PC-9 (cell line): Measurements from ENCODE around the gene PCDH9. TPM values are rescaled to one million over a fixed set of nuclear protein-coding genes. Genes with fewer than 3 reads are reported as not detected.

Source experiments
- BruUV-seq: library from RNA; stranded (reverse); fragments of 400-500 nt; replicated peaks from 2 replicates; lab custom pipeline; 2021; lab: Mats Ljungman, UMichigan
- CTCF ChIA-PET: fragments of 300-600 bp; sonication (Branson Sonifier 250); formaldehyde crosslinking; loops from one replicate; lab custom pipeline; 2022; ENCODE audit warnings: antibody characterized with exemption; lab: Charles Lee
- POLR2A ChIA-PET: fragments of 300-600 bp; sonication (Branson Sonifier 250); formaldehyde crosslinking; loops from one replicate; lab custom pipeline; 2022; ENCODE audit warnings: antibody characterized with exemption; ENCODE audit not compliant: unreplicated experiment; lab: Charles Lee
- DNase-seq, 2 experiments: peaks; one replicate each; pipeline versions ENCODE4 v3.0.0 to v3.0.0-alpha.2; 2015 to 2022; ENCODE audit warnings: mixed read lengths in 1 of 2
- H2AFZ ChIP-seq: fragments of 200-600 bp; sonication (generic); 2 replicates; pipeline ENCODE4 v1.8.1; 2017; ENCODE audit warnings: antibody characterized with exemption
- H3F3A ChIP-seq: fragments of 200-600 bp; sonication (generic); 2 replicates; pipeline ENCODE4 v1.8.1; 2017; ENCODE audit warnings: antibody characterized with exemption, mild to moderate bottlenecking, low read depth; ENCODE audit not compliant: insufficient read depth
- H3K27ac ChIP-seq: fragments of 200-600 bp; sonication (generic); 2 replicates; pipeline ENCODE4 v1.6.1; 2016; ENCODE audit warnings: mixed run types
- H3K27me3 ChIP-seq: fragments of 200-600 bp; sonication (generic); 2 replicates; pipeline ENCODE4 v1.6.1; 2016; ENCODE audit warnings: low read depth, mixed run types; ENCODE audit not compliant: insufficient read depth
- H3K36me3 ChIP-seq: fragments of 200-600 bp; sonication (generic); 2 replicates; pipeline ENCODE4 v1.6.1; 2016; ENCODE audit warnings: low read depth, mixed run types
- H3K4me1 ChIP-seq: fragments of 200-600 bp; sonication (generic); replicated peaks from 2 replicates; pipeline ENCODE4 v1.6.1; 2016; ENCODE audit warnings: mixed run types; ENCODE audit not compliant: insufficient read depth
- H3K4me2 ChIP-seq: fragments of 200-600 bp; sonication (generic); 2 replicates; pipeline ENCODE4 v1.6.1; 2017; ENCODE audit warnings: mixed run types
- H3K4me3 ChIP-seq: fragments of 200-600 bp; sonication (generic); 2 replicates; pipeline ENCODE4 v1.6.1; 2016; ENCODE audit warnings: mixed run types
- H3K79me2 ChIP-seq: fragments of 200-600 bp; sonication (generic); 2 replicates; pipeline ENCODE4 v1.6.1; 2017; ENCODE audit warnings: low read depth, mixed run types
- H3K9me2 ChIP-seq: fragments of 200-600 bp; sonication (generic); 2 replicates; pipeline ENCODE4 v1.8.1; 2017; ENCODE audit warnings: mild to moderate bottlenecking; ENCODE audit not compliant: insufficient read depth
- H3K9me3 ChIP-seq: fragments of 200-600 bp; sonication (generic); 2 replicates; pipeline ENCODE4 v1.8.1; 2016; ENCODE audit warnings: low read depth; ENCODE audit not compliant: insufficient read depth
- H4K20me1 ChIP-seq: fragments of 200-600 bp; sonication (generic); 2 replicates; pipeline ENCODE4 v1.8.1; 2017; ENCODE audit not compliant: insufficient read depth
- EZH2 ChIP-seq: fragments of 200-600 bp; sonication (generic); IDR thresholded peaks from 2 replicates; pipeline ENCODE4 v1.8.0; 2017; ENCODE audit warnings: antibody characterized with exemption, low read depth
- intact Hi-C: fragments of 100-400 bp; cut with micrococcal nuclease; formaldehyde crosslinking; loops from one replicate; pipeline ENCODE4 v1.10.0; 2022; ENCODE audit not compliant: unreplicated experiment
- total RNA-seq: library from RNA; stranded (reverse); gene quantifications from 2 replicates; pipeline ENCODE4 v1.2.3, GENCODE V29; 2021
- TF ChIP-seq, protein P1 (sequence below): fragments of 200-600 bp; sonication (generic); conservative IDR thresholded peaks from 2 replicates; pipeline ENCODE4 v1.6.1; 2017; ENCODE audit warnings: mixed run types, antibody characterized with exemption, mild to moderate bottlenecking, moderate library complexity

Gene PCDH9
- total RNA-seq, 1 experiment from 2014 or later = 0.37 TPM

DNA sequence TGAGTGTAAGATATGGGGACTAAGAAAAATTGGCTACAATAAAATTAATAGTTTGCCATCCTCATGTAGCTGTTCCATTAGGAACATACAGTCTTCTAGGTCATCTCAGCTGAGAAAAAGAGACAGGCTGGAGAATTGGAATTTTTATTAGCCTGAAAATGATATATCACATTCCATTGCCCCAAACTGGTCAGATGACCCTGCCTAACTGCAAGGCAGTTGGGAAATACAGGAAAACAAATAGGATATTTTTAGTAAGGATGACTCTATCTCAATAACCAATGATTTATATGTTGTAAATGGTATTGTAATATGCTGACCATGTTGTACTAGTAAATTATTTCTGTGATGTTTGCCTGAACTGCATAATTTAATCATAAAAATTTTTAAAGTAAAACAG is 673.8 kb downstream of the PCDH9 start:
- POLR2A ChIA-PET = no interaction called here
- CTCF ChIA-PET = no interaction called here

DNA sequence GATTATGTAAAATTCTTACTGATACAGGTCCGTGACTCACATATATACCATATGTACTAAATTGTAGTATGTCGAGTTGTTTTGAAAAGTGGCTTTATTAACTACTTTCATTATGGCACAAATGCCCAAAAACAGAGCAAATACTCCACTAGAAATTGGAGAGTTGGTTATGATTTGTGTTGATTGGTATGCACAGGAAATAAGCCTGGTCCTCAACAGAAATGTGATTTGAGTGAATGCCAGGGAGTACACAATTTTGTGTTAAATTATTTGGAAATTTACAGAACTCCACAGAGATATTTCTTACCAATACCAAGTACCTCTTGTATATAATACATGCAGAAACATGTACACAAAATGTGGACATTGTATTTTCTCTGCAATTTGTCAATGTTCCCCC is 676.7 kb downstream of the PCDH9 start:
- TF ChIP-seq EZH2 = no peak
- TF ChIP-seq, protein P1, sequence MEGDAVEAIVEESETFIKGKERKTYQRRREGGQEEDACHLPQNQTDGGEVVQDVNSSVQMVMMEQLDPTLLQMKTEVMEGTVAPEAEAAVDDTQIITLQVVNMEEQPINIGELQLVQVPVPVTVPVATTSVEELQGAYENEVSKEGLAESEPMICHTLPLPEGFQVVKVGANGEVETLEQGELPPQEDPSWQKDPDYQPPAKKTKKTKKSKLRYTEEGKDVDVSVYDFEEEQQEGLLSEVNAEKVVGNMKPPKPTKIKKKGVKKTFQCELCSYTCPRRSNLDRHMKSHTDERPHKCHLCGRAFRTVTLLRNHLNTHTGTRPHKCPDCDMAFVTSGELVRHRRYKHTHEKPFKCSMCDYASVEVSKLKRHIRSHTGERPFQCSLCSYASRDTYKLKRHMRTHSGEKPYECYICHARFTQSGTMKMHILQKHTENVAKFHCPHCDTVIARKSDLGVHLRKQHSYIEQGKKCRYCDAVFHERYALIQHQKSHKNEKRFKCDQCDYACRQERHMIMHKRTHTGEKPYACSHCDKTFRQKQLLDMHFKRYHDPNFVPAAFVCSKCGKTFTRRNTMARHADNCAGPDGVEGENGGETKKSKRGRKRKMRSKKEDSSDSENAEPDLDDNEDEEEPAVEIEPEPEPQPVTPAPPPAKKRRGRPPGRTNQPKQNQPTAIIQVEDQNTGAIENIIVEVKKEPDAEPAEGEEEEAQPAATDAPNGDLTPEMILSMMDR = no peak
- no peak for DNase-seq
- Histone ChIP-seq H3F3A (no peaks in the 10 kb centered on the region), H3K27ac (no peak overlapping the region), H3K27me3 (no peaks in the 10 kb centered on the region), H3K9me2 (no peaks in the 10 kb centered on the region; the same call in 1 of the 2 replicates), H3K36me3 (no peaks in the 10 kb centered on the region), H3K4me3 (no peak overlapping the region), H3K4me2 (no peak overlapping the region), H3K4me1 (no peaks in the 10 kb centered on the region), H2AFZ (no peak overlapping the region), H3K9me3 (no peaks in the 10 kb centered on the region), H3K79me2 (no peaks in the 10 kb centered on the region), H4K20me1 (no peaks in the 10 kb centered on the region; the same call in 1 of the 2 replicates)
- intact Hi-C loops = no loop called here
- no TSS peak for BruUV-seq
- ChIA-PET CTCF (no interaction called here), POLR2A (no interaction called here)

More for the DNA sequence above, 673.8 kb downstream of the PCDH9 start:
- Histone ChIP-seq H3K36me3 (no peaks in the 10 kb centered on the region), H3K4me3 (no peak overlapping the region), H3K9me2 (no peaks in the 10 kb centered on the region; the same call in 1 of the 2 replicates), H3F3A (no peaks in the 10 kb centered on the region), H3K27ac (no peak overlapping the region), H3K9me3 (no peaks in the 10 kb centered on the region), H2AFZ (no peak overlapping the region), H3K4me1 (no peaks in the 10 kb centered on the region), H3K4me2 (no peak overlapping the region), H3K79me2 (no peaks in the 10 kb centered on the region), H3K27me3 (no peaks in the 10 kb centered on the region), H4K20me1 (no peaks in the 10 kb centered on the region; the same call in 1 of the 2 replicates)
- no peak for TF ChIP-seq EZH2
- TF ChIP-seq, protein P1 = no peak
- intact Hi-C loops = no loop called here
- no TSS peak for BruUV-seq
- DNase-seq = no peak

DNA sequence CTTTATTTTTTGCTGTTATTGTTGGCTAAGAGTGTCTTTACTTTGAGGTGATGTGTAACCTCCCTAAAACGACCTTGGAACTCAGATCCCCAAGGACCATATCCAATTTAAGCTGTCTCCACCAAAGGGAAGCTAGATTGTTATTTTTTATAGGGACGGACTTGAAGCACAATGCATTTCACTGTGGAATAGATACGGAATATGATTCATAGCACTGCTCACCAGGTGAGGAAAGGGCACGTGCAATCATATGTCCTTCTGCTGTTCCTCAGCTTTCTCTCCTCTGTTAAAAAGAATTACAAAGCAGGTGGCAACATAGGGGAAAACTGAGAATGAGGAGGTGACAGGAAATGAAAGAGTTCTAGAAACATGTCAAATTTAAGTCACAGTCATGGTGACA is 679.0 kb downstream of the PCDH9 start:
- Histone ChIP-seq H3K4me1 (no peaks in the 10 kb centered on the region), H3K9me3 (no peaks in the 10 kb centered on the region), H2AFZ (no peak overlapping the region), H3K27me3 (no peaks in the 10 kb centered on the region), H4K20me1 (no peaks in the 10 kb centered on the region), H3F3A (no peaks in the 10 kb centered on the region), H3K4me2 (no peak overlapping the region), H3K36me3 (no peaks in the 10 kb centered on the region), H3K4me3 (no peak overlapping the region), H3K9me2 (no peaks in the 10 kb centered on the region; the same call in 1 of the 2 replicates), H3K27ac (no peak overlapping the region), H3K79me2 (no peaks in the 10 kb centered on the region)
- CTCF ChIA-PET = no interaction called here
- no peak for TF ChIP-seq EZH2
- TF ChIP-seq, protein P1 = no peak
- BruUV-seq = no TSS peak
- POLR2A ChIA-PET = no interaction called here
- intact Hi-C loops = no loop called here
- no peak for DNase-seq
